ENCODE results near the gene PLXNB1.
"Not testable (repeated sequence)": the region's sequence is repeated elsewhere in the genome, so short reads cannot be mapped to it uniquely, and the experiment has no call there.

The PLXNB1 gene

DNA sequence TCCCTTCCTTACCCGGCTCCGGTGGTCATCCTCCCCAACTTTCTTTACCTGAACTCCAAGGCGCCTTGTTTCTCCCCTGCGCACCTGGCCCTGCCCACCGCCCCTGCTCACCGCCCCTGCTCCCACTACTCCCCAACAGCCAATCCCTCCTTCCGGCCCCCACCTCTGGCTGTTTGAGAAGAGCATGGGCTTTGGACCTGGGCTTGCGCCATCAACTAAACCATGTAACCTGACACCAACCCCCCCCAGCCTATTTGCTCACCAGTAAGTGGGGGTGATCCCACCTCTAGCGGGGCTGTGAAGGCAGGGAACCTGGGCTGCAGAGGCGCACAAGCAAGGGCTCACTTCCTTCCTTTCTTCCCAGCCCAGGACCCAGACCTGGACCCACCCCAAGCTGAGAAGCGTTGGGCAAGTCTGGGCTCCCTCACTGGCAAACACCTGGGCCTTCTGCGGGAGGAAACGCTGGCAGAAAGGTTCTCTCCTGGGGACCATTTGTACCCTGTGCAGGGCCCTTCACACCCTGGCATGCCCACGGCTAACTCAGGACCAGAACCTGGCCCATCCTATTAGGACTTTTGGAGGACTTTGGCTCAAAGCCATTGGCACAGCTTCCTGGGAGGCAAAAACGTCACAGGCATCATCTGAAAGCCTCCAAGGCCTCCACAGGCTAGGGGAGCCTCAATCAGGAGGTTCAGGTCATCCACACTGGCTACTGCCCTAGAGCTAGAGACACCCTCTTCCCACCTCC, at the start of gene PLXNB1:
Gene PLXNB1, minus strand, starts transcription at position 127 of the 748 bp plus-strand sequence. CDS start 5,475 bp downstream, outside the sequence.
- no peak for DNase-seq (ENCODE audit: low spot score)
- TF ChIP-seq, protein P1, sequence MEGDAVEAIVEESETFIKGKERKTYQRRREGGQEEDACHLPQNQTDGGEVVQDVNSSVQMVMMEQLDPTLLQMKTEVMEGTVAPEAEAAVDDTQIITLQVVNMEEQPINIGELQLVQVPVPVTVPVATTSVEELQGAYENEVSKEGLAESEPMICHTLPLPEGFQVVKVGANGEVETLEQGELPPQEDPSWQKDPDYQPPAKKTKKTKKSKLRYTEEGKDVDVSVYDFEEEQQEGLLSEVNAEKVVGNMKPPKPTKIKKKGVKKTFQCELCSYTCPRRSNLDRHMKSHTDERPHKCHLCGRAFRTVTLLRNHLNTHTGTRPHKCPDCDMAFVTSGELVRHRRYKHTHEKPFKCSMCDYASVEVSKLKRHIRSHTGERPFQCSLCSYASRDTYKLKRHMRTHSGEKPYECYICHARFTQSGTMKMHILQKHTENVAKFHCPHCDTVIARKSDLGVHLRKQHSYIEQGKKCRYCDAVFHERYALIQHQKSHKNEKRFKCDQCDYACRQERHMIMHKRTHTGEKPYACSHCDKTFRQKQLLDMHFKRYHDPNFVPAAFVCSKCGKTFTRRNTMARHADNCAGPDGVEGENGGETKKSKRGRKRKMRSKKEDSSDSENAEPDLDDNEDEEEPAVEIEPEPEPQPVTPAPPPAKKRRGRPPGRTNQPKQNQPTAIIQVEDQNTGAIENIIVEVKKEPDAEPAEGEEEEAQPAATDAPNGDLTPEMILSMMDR (IDR thresholded peaks at IDR 0.05; ENCODE audit: borderline replicate concordance, control extremely low read depth, extremely low read depth, insufficient read depth, missing control alignments), result no peak
- in situ Hi-C loops (cut with MboI; ENCODE audit: low sequenced_read_pairs, unreplicated experiment), result loop anchor here (10.0 kb wide), 1 partner anchor 155 kb away; no protein-coding TSS in a partner anchor

DNA sequence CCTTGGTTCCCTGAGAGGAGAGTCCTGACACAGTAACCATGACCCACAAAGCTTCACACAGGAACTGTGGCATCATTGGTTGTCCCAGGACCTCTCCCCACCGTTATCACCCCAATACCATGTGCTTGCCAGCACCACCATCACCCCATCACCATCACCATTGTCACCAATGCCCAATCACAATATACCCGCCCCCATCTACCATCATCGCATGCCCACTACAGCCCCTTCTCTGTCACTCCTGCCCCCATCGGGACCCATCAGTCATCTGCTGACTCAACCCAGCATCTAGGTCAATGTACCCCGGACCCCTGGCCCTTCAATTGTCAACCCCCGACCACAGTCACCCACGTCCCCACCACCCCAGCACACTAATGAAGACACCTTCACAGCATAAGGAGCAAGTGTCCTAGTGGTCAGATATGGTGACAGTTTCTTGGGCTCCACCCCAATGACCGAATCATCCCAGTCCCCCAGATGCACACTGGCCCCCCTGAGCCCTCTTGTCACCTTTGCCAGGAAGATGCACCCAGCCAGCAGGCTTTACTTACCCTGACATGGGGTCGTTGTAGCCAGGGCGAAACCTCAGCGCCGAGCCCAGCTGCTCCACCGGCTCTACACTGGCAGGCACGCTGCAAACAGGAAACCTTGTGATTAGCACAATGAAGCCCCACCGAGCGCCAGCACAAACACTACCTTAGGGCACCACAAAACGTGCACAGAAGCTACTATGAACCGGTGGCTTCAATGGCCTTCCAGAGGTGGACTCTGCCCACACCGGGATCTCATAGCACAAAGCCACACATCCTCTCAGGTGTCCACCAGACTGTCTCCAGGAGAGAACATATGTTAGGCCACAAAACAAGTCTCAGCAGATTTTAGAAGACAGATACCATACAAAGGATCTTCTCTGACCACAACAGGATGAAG, 49.0 kb upstream of the PLXNB1 start:
- in situ Hi-C loops (cut with MboI; ENCODE audit: low sequenced_read_pairs, unreplicated experiment), result no loop called here
- peak; percentile 45 for DNase-seq (ENCODE audit: low spot score)
- TF ChIP-seq, protein P1 (IDR thresholded peaks at IDR 0.05; ENCODE audit: borderline replicate concordance, control extremely low read depth, extremely low read depth, insufficient read depth, missing control alignments), result no peak

- TF ChIP-seq, protein P1 (IDR thresholded peaks at IDR 0.05; ENCODE audit: borderline replicate concordance, control extremely low read depth, extremely low read depth, insufficient read depth, missing control alignments), result no peak
- in situ Hi-C loops (cut with MboI; ENCODE audit: low sequenced_read_pairs, unreplicated experiment), result no loop called here
- DNase-seq (ENCODE audit: low spot score), result no peak
Observed at GRCh38 chr3:48477959-48478520, 48.2 kb upstream of the PLXNB1 start.

- in situ Hi-C loops (cut with MboI; ENCODE audit: low sequenced_read_pairs, unreplicated experiment), result no loop called here
- TF ChIP-seq, protein P1 (IDR thresholded peaks at IDR 0.05; ENCODE audit: borderline replicate concordance, control extremely low read depth, extremely low read depth, insufficient read depth, missing control alignments), result no peak
- DNase-seq (ENCODE audit: low spot score), result peak; percentile 17
Observed at GRCh38 chr3:48476426-48477053, 46.7 kb upstream of the PLXNB1 start.

- in situ Hi-C loops (cut with MboI; ENCODE audit: low sequenced_read_pairs, unreplicated experiment), result no loop called here
- TF ChIP-seq, protein P1 (IDR thresholded peaks at IDR 0.05; ENCODE audit: borderline replicate concordance, control extremely low read depth, extremely low read depth, insufficient read depth, missing control alignments), result no peak
- no peak for DNase-seq (ENCODE audit: low spot score)
Observed at GRCh38 chr3:48475188-48475587, 45.3 kb upstream of the PLXNB1 start.

GRCh38 chr3:48474619-48475018, 44.7 kb upstream of the PLXNB1 start:
- in situ Hi-C loops (cut with MboI; ENCODE audit: low sequenced_read_pairs, unreplicated experiment), result no loop called here
- DNase-seq (ENCODE audit: low spot score), result no peak
- TF ChIP-seq, protein P1 (IDR thresholded peaks at IDR 0.05; ENCODE audit: borderline replicate concordance, control extremely low read depth, extremely low read depth, insufficient read depth, missing control alignments), result no peak

DNA sequence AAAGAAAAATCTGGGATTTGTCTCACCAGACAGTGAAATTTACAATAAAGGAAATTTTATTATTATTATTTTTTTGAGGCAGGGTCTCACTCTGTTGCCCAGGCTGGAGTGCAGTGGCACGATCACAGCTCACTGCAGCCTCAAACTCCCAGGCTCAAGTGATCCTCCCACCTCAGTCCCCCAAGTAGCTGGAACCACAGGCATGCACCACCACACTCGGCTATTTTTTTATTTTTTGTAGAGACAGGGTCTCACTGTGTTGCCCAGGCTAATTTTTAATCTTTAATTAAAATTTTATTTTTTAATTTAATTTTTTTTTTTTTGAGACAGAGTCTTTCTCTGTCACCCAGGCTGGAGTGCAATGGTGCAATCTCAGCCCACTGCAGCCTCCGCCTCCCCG, 44.1 kb upstream of the PLXNB1 start:
- in situ Hi-C loops (cut with MboI; ENCODE audit: low sequenced_read_pairs, unreplicated experiment); DNase-seq (ENCODE audit: low spot score): not testable (repeated sequence)

All from GM13976 (cell line).